GM21367 (cell line): ENCODE results near the gene KIF6.

Source experiments
- ATAC-seq: cut with Tn5 transposase; IDR thresholded peaks from one replicate; pipeline ENCODE4 v1.9.1; 2021; ENCODE audit not compliant: unreplicated experiment

The KIF6 gene

GRCh38 chr6:39666706-39667489 lies 58.3 kb downstream of the KIF6 start:
- no peak for ATAC-seq

GRCh38 chr6:39665861-39666260 lies 59.3 kb downstream of the KIF6 start:
- no peak for ATAC-seq

GRCh38 chr6:39664173-39664572 lies 61.0 kb downstream of the KIF6 start:
- no peak for ATAC-seq

GRCh38 chr6:39657355-39658135 lies 67.7 kb downstream of the KIF6 start:
- ATAC-seq, result no peak

- no peak for ATAC-seq
Measured at GRCh38 chr6:39654121-39654520, 71.1 kb downstream of the KIF6 start.

- no peak for ATAC-seq
Measured at GRCh38 chr6:39653612-39654011, 71.6 kb downstream of the KIF6 start.

GRCh38 chr6:39649996-39650395 lies 75.2 kb downstream of the KIF6 start:
- ATAC-seq, result no peak

GRCh38 chr6:39646751-39647420 lies 78.3 kb downstream of the KIF6 start:
- ATAC-seq, result no peak

GRCh38 chr6:39642270-39642669 lies 82.9 kb downstream of the KIF6 start:
- ATAC-seq, result no peak

- no peak for ATAC-seq
Measured at GRCh38 chr6:39638126-39638822, 86.9 kb downstream of the KIF6 start.

GRCh38 chr6:39634646-39635341 lies 90.4 kb downstream of the KIF6 start:
- no peak for ATAC-seq

GRCh38 chr6:39625209-39625608 lies 100.0 kb downstream of the KIF6 start:
- no peak for ATAC-seq

GRCh38 chr6:39623750-39624149 lies 101.5 kb downstream of the KIF6 start:
- no peak for ATAC-seq

- no peak for ATAC-seq
Measured at GRCh38 chr6:39617520-39617919, 107.7 kb downstream of the KIF6 start.

- no peak for ATAC-seq
Measured at GRCh38 chr6:39617026-39617425, 108.2 kb downstream of the KIF6 start.

- no peak for ATAC-seq
Measured at GRCh38 chr6:39615622-39616021, 109.6 kb downstream of the KIF6 start.

- no peak for ATAC-seq
Measured at GRCh38 chr6:39614393-39614950, 110.7 kb downstream of the KIF6 start.

GRCh38 chr6:39610221-39610620 lies 115.0 kb downstream of the KIF6 start:
- no peak for ATAC-seq

- ATAC-seq, result peak; percentile 51
Measured at GRCh38 chr6:39608652-39609345, 116.4 kb downstream of the KIF6 start.
